ENCODE measurements around the gene PICK1.

DNA sequence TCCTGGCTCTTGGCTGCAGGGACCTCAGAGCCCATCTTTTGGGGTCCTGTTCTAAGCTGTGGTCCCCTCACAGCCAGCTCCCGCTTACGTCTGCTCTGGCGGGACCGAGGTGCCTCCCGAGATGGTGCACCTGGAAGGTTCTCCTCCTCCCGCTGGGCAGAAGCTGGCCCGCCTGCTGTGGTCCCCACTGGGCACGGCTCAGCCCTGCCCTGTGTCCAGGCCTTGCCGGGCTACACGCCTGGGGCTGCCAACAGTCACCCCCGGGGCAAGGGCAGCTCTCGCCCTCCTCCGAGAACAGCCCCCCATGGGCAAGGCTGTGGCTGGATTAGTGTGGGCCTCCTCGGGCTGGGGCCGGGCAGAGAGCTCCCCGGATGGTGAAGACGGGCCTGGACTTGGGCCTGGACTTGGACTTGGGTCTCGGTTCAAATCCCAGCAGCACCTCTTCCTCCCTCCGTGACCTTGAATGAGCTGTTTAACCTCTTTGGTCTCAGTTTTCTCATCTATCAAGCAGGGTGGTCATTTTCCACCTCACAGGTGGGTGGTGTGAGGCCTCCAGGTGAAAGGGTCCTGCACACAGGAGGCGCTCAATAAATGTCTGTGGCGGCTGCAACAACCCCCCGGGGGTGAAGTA, 52.3 kb downstream of the PICK1 start:
- no peak for TF ChIP-seq POLR2A (IDR thresholded peaks at IDR 0.05)
- TF ChIP-seq, protein P1, sequence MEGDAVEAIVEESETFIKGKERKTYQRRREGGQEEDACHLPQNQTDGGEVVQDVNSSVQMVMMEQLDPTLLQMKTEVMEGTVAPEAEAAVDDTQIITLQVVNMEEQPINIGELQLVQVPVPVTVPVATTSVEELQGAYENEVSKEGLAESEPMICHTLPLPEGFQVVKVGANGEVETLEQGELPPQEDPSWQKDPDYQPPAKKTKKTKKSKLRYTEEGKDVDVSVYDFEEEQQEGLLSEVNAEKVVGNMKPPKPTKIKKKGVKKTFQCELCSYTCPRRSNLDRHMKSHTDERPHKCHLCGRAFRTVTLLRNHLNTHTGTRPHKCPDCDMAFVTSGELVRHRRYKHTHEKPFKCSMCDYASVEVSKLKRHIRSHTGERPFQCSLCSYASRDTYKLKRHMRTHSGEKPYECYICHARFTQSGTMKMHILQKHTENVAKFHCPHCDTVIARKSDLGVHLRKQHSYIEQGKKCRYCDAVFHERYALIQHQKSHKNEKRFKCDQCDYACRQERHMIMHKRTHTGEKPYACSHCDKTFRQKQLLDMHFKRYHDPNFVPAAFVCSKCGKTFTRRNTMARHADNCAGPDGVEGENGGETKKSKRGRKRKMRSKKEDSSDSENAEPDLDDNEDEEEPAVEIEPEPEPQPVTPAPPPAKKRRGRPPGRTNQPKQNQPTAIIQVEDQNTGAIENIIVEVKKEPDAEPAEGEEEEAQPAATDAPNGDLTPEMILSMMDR (IDR thresholded peaks at IDR 0.05) = no peak

Data from vagina (tissue), 2 donors.